ENCODE measurements around the gene EARS2.

DNA sequence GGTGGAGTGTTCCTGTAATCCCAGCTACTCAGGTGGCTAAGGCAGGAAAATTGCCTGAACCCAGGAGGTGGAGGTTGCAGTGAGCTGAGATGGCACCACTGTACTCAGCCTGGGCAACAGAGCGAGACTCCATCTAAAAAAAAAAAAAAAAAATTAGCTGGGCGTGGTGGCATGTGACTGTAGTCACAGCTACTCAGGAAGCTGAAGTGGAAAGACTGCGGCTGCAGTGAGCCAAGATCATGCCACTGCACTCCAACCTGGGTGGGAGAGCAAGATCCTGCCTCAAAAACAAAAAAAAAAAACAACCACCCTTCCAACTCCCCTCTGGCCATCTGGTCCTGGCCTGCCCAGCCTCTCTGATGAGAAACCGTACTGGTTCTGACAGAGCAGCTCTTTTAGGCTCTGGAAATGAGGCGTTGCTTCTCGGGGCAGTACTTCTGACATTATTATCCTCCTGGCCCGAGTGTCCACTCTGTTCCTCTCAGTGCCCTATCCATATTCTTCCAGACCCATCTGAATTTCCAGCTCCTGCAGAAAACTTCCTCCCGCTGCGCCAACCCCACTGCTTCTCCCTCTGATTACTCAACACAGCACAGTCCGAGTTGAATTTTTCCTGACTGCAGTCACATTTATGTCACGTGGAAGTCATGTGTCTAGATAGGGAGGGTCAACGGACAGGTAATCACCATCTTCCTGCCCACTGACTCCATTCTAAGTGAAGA, 60.2 kb downstream of the EARS2 start:
- peak in 1 of 2 donors; percentile 83 for TF ChIP-seq POLR2A (IDR thresholded peaks at IDR 0.05)
- TF ChIP-seq, protein P1, sequence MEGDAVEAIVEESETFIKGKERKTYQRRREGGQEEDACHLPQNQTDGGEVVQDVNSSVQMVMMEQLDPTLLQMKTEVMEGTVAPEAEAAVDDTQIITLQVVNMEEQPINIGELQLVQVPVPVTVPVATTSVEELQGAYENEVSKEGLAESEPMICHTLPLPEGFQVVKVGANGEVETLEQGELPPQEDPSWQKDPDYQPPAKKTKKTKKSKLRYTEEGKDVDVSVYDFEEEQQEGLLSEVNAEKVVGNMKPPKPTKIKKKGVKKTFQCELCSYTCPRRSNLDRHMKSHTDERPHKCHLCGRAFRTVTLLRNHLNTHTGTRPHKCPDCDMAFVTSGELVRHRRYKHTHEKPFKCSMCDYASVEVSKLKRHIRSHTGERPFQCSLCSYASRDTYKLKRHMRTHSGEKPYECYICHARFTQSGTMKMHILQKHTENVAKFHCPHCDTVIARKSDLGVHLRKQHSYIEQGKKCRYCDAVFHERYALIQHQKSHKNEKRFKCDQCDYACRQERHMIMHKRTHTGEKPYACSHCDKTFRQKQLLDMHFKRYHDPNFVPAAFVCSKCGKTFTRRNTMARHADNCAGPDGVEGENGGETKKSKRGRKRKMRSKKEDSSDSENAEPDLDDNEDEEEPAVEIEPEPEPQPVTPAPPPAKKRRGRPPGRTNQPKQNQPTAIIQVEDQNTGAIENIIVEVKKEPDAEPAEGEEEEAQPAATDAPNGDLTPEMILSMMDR (IDR thresholded peaks at IDR 0.05): no peak

All from adrenal gland (tissue), 5 donors.